ENCODE results near the gene KIF26B. TPM values are rescaled to one million over a fixed set of nuclear protein-coding genes. Genes with fewer than 3 reads are reported as not detected.

The KIF26B gene
- polyA plus RNA-seq, 2 of the 4 experiments (the other 2 are of a cell fraction): 0.01 to 0.04 TPM

DNA sequence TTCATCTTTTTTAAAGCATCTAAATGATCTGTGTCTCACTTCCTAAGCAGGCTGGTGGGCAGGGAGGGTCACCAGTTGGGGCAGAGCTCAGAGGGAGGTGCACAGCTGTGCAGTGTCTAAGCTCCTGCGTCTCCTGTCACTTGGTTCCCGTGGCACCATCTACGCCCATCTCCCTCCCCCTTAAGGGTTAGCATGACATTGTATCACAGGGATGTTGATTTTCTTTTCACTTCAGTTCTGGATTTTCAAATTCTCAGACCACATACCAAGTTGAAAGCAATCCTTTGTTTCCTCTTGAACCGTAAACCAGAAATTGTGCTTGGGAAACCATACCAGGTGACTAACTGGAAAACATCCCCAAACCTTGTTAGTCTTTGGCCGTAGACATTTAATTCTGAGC lies 187.0 kb downstream of the KIF26B start (continued):
- no peak for TF ChIP-seq HOXB13 (CRISPR knock-in tag; IDR thresholded peaks at IDR 0.05; ENCODE audit: low read depth)
- TF ChIP-seq ZSCAN20 (CRISPR knock-in tag; IDR thresholded peaks at IDR 0.05): no peak
- no peak for TF ChIP-seq ZFP36 (IDR thresholded peaks at IDR 0.05; ENCODE audit: borderline replicate concordance, partially characterized antibody)
- no peak for TF ChIP-seq CEBPB (IDR thresholded peaks at IDR 0.05)

DNA sequence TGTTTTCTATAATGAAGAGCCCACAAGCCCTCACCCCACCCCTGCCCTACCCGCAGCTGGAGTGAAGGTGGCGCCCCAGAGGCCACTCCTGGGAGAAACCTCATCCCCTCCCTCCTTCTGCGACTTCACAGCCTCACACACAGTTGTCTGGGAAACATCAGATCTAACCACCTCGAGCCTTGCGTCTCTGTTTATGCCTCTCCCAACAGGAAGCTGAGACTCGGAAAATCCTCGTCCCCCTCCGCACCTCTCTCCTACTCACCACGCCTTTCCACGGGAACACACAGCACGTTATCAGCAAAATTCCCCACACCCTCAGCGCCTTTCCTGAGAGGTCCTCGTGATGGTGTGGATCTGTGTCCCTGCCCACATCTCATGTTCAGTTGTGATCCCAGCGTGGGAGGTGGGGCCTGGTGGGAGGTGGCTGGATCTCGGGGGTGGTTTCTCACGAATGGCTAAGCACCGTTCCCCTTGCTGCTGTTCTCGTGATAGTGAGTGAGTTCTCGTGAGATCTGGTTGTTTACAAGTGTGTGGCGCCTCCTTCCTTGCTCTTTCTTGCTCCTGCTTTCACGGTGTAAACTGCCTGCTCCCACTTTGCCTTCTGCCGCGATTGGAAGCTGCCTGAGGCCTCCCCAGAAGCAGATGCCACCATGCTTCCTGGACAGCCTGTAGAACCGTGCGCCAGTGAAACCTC lies 190.6 kb downstream of the KIF26B start:
- no peak overlapping the region for H3K4me2 ChIP-seq
- ChIA-PET CTCF (no interaction called here), POLR2A (no interaction called here)
- TF ChIP-seq CHD2 (IDR thresholded peaks at IDR 0.05; ENCODE audit: low read length, partially characterized antibody): peak; percentile 28
- TF ChIP-seq, protein P1, sequence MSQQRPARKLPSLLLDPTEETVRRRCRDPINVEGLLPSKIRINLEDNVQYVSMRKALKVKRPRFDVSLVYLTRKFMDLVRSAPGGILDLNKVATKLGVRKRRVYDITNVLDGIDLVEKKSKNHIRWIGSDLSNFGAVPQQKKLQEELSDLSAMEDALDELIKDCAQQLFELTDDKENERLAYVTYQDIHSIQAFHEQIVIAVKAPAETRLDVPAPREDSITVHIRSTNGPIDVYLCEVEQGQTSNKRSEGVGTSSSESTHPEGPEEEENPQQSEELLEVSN (IDR thresholded peaks at IDR 0.05; ENCODE audit: borderline replicate concordance, low read depth): no peak
- no peak for TF ChIP-seq FOSL2 (IDR thresholded peaks at IDR 0.05)
- no peak for TF ChIP-seq FOSL2 (CRISPR knock-in tag; IDR thresholded peaks at IDR 0.05)
- H3K27ac ChIP-seq: no peak overlapping the region
- ATAC-seq: peak; percentile 59 to 65; a peak in 5 of 6 replicates
- no peak overlapping the region for H3K4me3 ChIP-seq
- H3K9me3 ChIP-seq: no peaks in the 10 kb centered on the region
- WGBS (ENCODE audit: missing lambda C conversion rate): 57% methylated on average over 23 of the region's 25 CpGs
- FAIRE-seq: no peak
- no peaks in the 10 kb centered on the region for H3K4me1 ChIP-seq
- no peak for DNase-seq (ENCODE audit: low read depth in 1 of 2, low spot score in 1 of 2)

DNA sequence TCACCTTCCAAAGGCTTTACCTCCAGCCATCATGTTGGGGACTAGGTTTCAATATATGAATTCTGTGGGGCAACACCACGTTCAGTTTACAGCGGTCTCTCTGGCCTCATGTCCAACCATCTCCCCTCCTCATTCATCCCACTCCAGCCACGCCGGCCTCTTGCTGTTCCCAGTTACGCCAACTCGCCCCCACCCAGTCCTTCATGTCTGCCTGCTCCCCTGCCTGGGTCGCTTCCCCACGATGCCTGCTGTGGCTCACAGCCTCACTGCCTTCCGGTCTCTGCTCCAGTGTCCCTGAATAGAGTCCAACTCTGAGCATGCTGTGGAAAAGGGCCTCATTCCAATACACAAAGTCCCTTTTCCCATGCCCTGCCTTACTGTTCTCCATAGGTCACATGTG lies 193.8 kb downstream of the KIF26B start:
- H3K4me2 ChIP-seq: no peak overlapping the region
- H3K4me3 ChIP-seq: no peak overlapping the region
- ATAC-seq (no peak), DNase-seq (ENCODE audit: low read depth in 1 of 2, low spot score in 1 of 2) (no peak), FAIRE-seq (no peak)
- TF ChIP-seq RAD21 (conservative IDR thresholded peaks at IDR 0.05 in 1 of 2, IDR thresholded peaks at IDR 0.05 in 1 of 2) (no peak), TFCP2L1 (CRISPR knock-in tag; IDR thresholded peaks at IDR 0.05) (no peak), JUN (IDR thresholded peaks at IDR 0.05) (no peak), NPAS2 (CRISPR knock-in tag; IDR thresholded peaks at IDR 0.05; ENCODE audit: borderline replicate concordance) (no peak), ZC3H11A (IDR thresholded peaks at IDR 0.05) (no peak), EHMT2 (IDR thresholded peaks at IDR 0.05; ENCODE audit: low read depth) (no peak), HOXB13 (CRISPR knock-in tag; IDR thresholded peaks at IDR 0.05; ENCODE audit: low read depth) (no peak), RARB (CRISPR knock-in tag; IDR thresholded peaks at IDR 0.05) (no peak), GATA3 (IDR thresholded peaks at IDR 0.05; ENCODE audit: borderline replicate concordance) (no peak), KDM5A (IDR thresholded peaks at IDR 0.05) (no peak), MAZ (IDR thresholded peaks at IDR 0.05; ENCODE audit: borderline replicate concordance, low read depth, low read length) (no peak)
- TF ChIP-seq, protein P2, sequence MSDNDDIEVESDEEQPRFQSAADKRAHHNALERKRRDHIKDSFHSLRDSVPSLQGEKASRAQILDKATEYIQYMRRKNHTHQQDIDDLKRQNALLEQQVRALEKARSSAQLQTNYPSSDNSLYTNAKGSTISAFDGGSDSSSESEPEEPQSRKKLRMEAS (IDR thresholded peaks at IDR 0.05): no peak
- WGBS (ENCODE audit: missing lambda C conversion rate): 27% methylated on average over 9 of the region's 9 CpGs
- no peaks in the 10 kb centered on the region for H3K4me1 ChIP-seq
- ChIA-PET CTCF (no interaction called here), POLR2A (no interaction called here)
- no peaks in the 10 kb centered on the region for H3K9me3 ChIP-seq
- H3K27ac ChIP-seq: no peak overlapping the region

DNA sequence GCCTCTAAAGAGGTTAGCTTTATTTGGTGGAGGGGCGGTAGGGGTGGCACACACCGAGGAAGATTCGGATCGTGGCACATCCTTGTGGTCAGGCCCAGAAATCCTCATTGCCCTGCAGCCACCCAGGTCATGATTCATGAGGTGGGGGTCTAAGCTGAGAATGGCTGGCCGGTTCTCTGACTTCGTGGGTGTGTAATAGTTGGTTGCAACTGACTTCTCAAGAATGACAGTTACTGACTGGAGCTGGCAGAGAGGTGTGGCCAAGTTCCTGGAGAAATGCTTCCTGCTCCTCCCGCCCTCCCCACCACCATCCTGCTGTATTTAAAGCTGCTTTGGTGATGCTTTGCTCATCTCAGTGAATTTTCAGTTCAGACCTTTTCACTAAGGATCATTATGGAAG lies 198.6 kb downstream of the KIF26B start:
- no peak for TF ChIP-seq TP53 (CRISPR knock-in tag; IDR thresholded peaks at IDR 0.05)
- no peak for TF ChIP-seq POLR2A (IDR thresholded peaks at IDR 0.05; ENCODE audit: low read length)
- TF ChIP-seq JUN (IDR thresholded peaks at IDR 0.05): no peak
- TF ChIP-seq, protein P3, sequence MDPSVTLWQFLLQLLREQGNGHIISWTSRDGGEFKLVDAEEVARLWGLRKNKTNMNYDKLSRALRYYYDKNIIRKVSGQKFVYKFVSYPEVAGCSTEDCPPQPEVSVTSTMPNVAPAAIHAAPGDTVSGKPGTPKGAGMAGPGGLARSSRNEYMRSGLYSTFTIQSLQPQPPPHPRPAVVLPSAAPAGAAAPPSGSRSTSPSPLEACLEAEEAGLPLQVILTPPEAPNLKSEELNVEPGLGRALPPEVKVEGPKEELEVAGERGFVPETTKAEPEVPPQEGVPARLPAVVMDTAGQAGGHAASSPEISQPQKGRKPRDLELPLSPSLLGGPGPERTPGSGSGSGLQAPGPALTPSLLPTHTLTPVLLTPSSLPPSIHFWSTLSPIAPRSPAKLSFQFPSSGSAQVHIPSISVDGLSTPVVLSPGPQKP (IDR thresholded peaks at IDR 0.05; ENCODE audit: low read depth, low read length): no peak
- TF ChIP-seq RARB (CRISPR knock-in tag; IDR thresholded peaks at IDR 0.05): no peak
- no peak for TF ChIP-seq RNF2 (IDR thresholded peaks at IDR 0.05; ENCODE audit: borderline replicate concordance, low read depth)
- POLR2A ChIA-PET: no interaction called here
- no peak overlapping the region for H3K27ac ChIP-seq
- no peaks in the 10 kb centered on the region for H3K4me1 ChIP-seq
- FAIRE-seq (no peak), DNase-seq (ENCODE audit: low read depth in 1 of 2, low spot score in 1 of 2) (no peak), ATAC-seq (no peak)
- no peak overlapping the region for H3K4me3 ChIP-seq
- CTCF ChIA-PET: no interaction called here
- WGBS (ENCODE audit: missing lambda C conversion rate): 17% methylated on average over 7 of the region's 7 CpGs
- H3K9me3 ChIP-seq: no peaks in the 10 kb centered on the region
- no peak overlapping the region for H3K4me2 ChIP-seq

Data from A549 (cell line).